SU-DHL-6 (cell line): ENCODE data around the gene SLC45A1.

Experiments used
- CTCF ChIP-seq: fragments of 200-600 bp; sonication (generic); IDR thresholded peaks from one replicate; pipeline ENCODE4 v1.5.1; 2017; ENCODE audit warnings: antibody characterized with exemption, mild to moderate bottlenecking, low read length, moderate library complexity; ENCODE audit not compliant: insufficient read depth, poor library complexity, severe bottlenecking
- EZH2phosphoT487 ChIP-seq: fragments of 200-600 bp; sonication (generic), shearing (Covaris generic); conservative IDR thresholded peaks from 2 replicates; pipeline ENCODE4 v1.6.1; 2018; ENCODE audit warnings: mild to moderate bottlenecking, antibody characterized with exemption, low read length, moderate library complexity, mixed read lengths

DNA sequence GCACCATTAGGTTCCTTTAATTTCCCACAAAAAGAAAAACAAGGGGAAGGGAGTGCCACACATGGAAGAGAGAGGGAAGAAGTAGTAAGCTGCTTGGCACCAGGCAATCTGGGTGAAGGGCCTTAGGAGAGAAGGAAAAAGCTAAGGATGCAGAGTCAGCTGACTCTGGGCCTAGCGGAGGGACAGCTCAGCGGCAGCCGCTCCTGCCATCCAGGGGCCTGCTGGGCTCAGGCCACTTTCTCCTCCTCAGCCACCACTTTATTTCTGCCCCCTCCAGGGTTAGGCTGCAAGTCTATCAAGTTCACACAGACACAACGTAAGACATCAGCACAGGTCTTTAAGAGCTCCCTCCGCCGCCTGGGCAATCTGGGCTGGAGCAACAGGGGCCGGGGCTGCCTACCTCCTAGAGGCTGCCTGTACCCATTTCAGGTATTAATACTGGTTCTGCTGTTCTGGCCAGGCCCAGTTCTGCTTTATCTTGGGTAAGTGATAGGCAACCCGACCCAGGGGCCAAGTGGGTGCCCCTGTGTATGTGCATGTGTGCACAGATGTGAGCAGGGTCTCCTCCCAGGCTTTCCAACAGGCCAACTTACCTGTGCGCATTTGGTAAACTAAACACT, 53.6 kb downstream of the SLC45A1 start:
- TF ChIP-seq CTCF, result no peak
- no peak for TF ChIP-seq EZH2phosphoT487
